HEK293 (cell line): ENCODE results near the gene DBH.
A peak's percentile ranks its signal among the peaks of the same experiment; 100 is the strongest.

ENCODE experiments used
- CTCF ChIA-PET: fragments of 350-600 bp; formaldehyde crosslinking; extraction: SDS; loops from one replicate; lab custom pipeline; 2021; ENCODE audit warnings: antibody characterized with exemption; lab: Yijun Ruan, JAX
- POLR2A ChIA-PET: fragments of 300-600 bp; formaldehyde crosslinking; extraction: SDS; loops from one replicate; lab custom pipeline; 2020; ENCODE audit warnings: antibody characterized with exemption, inconsistent platforms; lab: Yijun Ruan, JAX
- H3K27ac ChIP-seq: fragments of 200-500 bp; sonication (Bioruptor generic); 2 replicates; pipeline ENCODE4 v1.5.1; 2014; ENCODE audit warnings: low read depth, low read length, control low read depth, inconsistent platforms; ENCODE audit errors: extremely low read depth
- H3K36me3 ChIP-seq, 2 experiments: fragments of 200-500 bp in 1 of 2; sonication (Bioruptor generic) in 1 of 2; 1 replicate in 1 of 2; 2 replicates in 1 of 2; pipeline ENCODE4 v1.5.1; 2014 to 2017; ENCODE audit warnings: inconsistent platforms in 2 of 2, low read length in 2 of 2; ENCODE audit not compliant: control insufficient read depth in 2 of 2, insufficient read depth in 1 of 2
- H3K4me1 ChIP-seq: fragments of 200-500 bp; sonication (Bioruptor generic); 2 replicates; pipeline ENCODE4 v1.5.1; 2014; ENCODE audit warnings: mild to moderate bottlenecking, low read length, inconsistent platforms; ENCODE audit not compliant: control insufficient read depth, insufficient read depth
- H3K4me3 ChIP-seq: 2 replicates; pipeline ENCODE4 v1.5.1; 2011; ENCODE audit warnings: low read depth, mild to moderate bottlenecking, control low read depth, low read length, moderate library complexity
- H3K9me3 ChIP-seq: fragments of 200-500 bp; sonication (Bioruptor generic); 2 replicates; pipeline ENCODE4 v1.5.1; 2014; ENCODE audit warnings: low read depth, low read length, inconsistent platforms; ENCODE audit not compliant: control insufficient read depth, insufficient read depth
- AEBP2 ChIP-seq: fragments of 450-650 bp; formaldehyde crosslinking; IDR thresholded peaks from 2 replicates; pipeline ENCODE4 v1.5.1; 2016; ENCODE audit warnings: missing biosample characterization, missing genetic modification characterization, borderline replicate concordance
- GLI4 ChIP-seq: fragments of 450-650 bp; formaldehyde crosslinking; IDR thresholded peaks from 2 replicates; pipeline ENCODE4 v1.5.1; 2016; ENCODE audit warnings: missing biosample characterization, missing genetic modification characterization
- MYNN ChIP-seq: fragments of 450-650 bp; formaldehyde crosslinking; IDR thresholded peaks from 2 replicates; pipeline ENCODE4 v1.5.1; 2016; ENCODE audit warnings: missing biosample characterization, missing genetic modification characterization, borderline replicate concordance
- SP3 ChIP-seq: fragments of 450-650 bp; formaldehyde crosslinking; IDR thresholded peaks from 2 replicates; pipeline ENCODE4 v1.5.1; 2016; ENCODE audit warnings: missing biosample characterization, missing genetic modification characterization
- WT1 ChIP-seq: fragments of 450-650 bp; formaldehyde crosslinking; IDR thresholded peaks from 2 replicates; pipeline ENCODE4 v1.5.1; 2016; ENCODE audit warnings: missing biosample characterization, missing genetic modification characterization
- ZBTB48 ChIP-seq: fragments of 450-650 bp; formaldehyde crosslinking; IDR thresholded peaks from 2 replicates; pipeline ENCODE4 v1.5.1; 2016; ENCODE audit warnings: missing biosample characterization, missing genetic modification characterization
- ZNF112 ChIP-seq: fragments of 450-650 bp; formaldehyde crosslinking; IDR thresholded peaks from 2 replicates; pipeline ENCODE4 v1.5.0; 2017; ENCODE audit warnings: missing biosample characterization, missing genetic modification characterization
- ZNF19 ChIP-seq: fragments of 450-650 bp; formaldehyde crosslinking; IDR thresholded peaks from 2 replicates; pipeline ENCODE4; 2016; ENCODE audit warnings: missing biosample characterization, missing genetic modification characterization, low read depth
- ZNF223 ChIP-seq: fragments of 450-650 bp; formaldehyde crosslinking; IDR thresholded peaks from 2 replicates; pipeline ENCODE4 v1.5.1; 2016; ENCODE audit warnings: missing biosample characterization, missing genetic modification characterization
- ZNF239 ChIP-seq: fragments of 450-650 bp; formaldehyde crosslinking; IDR thresholded peaks from 2 replicates; pipeline ENCODE4 v1.5.1; 2016; ENCODE audit warnings: missing biosample characterization, missing genetic modification characterization
- ZNF24 ChIP-seq: fragments of 450-650 bp; formaldehyde crosslinking; IDR thresholded peaks from 2 replicates; pipeline ENCODE4 v1.5.1; 2016; ENCODE audit warnings: missing biosample characterization, missing genetic modification characterization
- ZNF654 ChIP-seq: fragments of 450-650 bp; formaldehyde crosslinking; IDR thresholded peaks from 2 replicates; pipeline ENCODE4 v1.5.1; 2016; ENCODE audit warnings: low read depth, missing biosample characterization, missing genetic modification characterization
- ZNF660 ChIP-seq: fragments of 450-650 bp; IDR thresholded peaks from 2 replicates; pipeline ENCODE4 v1.5.1; 2018; ENCODE audit warnings: missing biosample characterization, mild to moderate bottlenecking, missing genetic modification characterization
- ZNF76 ChIP-seq: fragments of 450-650 bp; formaldehyde crosslinking; IDR thresholded peaks from 2 replicates; pipeline ENCODE4; 2016; ENCODE audit warnings: low read depth, missing biosample characterization, missing genetic modification characterization, borderline replicate concordance
- TF ChIP-seq, protein P1 (sequence below): fragments of 450-650 bp; formaldehyde crosslinking; IDR thresholded peaks from 2 replicates; pipeline ENCODE4 v1.5.1; 2016; ENCODE audit warnings: missing biosample characterization, missing genetic modification characterization

The DBH gene

DNA sequence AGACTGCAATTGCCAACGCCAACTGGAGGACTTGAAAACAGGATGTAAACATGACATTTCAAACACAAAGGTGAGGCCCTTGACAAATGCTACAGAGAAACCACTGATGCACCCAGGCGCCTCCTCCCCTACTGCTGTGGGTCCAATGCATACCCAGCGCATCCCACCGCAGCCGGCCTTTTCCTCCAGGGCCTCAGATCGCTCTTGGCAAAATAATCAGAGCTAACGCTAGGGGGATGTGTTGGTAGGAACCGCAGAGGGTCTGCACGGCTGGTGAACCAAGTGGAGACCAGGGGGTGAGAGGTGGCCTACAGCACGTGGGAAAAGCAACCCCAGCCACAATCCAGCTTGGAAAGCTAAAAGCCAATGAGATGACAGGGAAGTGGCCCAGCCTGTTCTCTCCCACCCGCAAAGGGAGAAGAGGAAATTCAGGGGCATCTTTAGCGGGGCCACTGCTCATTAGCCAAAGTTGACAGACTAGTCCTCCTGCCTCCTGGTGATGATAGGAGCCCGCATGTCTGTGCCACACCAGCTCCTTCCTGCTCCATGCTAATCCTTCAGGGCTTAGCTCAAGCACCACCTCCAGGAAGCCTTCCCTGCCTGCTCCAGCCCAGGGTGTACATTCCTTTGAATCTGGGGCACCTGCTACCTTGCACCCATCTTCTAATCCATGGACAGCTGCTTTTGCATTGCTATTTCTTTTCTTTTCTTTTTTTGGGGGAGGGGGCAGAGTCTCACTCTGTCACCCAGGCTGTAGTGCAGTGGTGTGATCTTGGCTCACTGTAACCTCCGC is 32.8 kb upstream of the DBH start:
- CTCF ChIA-PET, result interaction anchor here (1.0 to 3.2 kb wide), 2 partner anchors 14 to 123 kb away, joined by 5 to 15 read pairs; no protein-coding TSS in a partner anchor
- Histone ChIP-seq H3K36me3 (no peaks in the 10 kb centered on the region), H3K4me3 (no peak overlapping the region), H3K27ac (no peak overlapping the region), H3K4me1 (no peaks in the 10 kb centered on the region), H3K9me3 (no peaks in the 10 kb centered on the region)
- TF ChIP-seq ZNF112 (tag by site-specific recombination), result no peak
- no peak for TF ChIP-seq AEBP2 (tag by site-specific recombination)
- TF ChIP-seq ZNF239 (tag by site-specific recombination), result no peak
- TF ChIP-seq SP3 (tag by site-specific recombination), result no peak
- TF ChIP-seq ZNF19 (tag by site-specific recombination), result no peak
- POLR2A ChIA-PET, result no interaction called here

GRCh38 chr9:133604214-133604613 is 31.9 kb upstream of the DBH start:
- H3K4me1 ChIP-seq, result no peaks in the 10 kb centered on the region
- TF ChIP-seq GLI4 (tag by site-specific recombination), result no peak
- peak; percentile 22; the same call in 1 of the 2 replicates for TF ChIP-seq ZNF654
- TF ChIP-seq MYNN (tag by site-specific recombination), result peak; percentile 79
- ChIA-PET CTCF (interaction anchor here (1.2 to 3.2 kb wide), 2 partner anchors 122 to 391 kb away, joined by 3 to 15 read pairs; no protein-coding TSS in a partner anchor), POLR2A (no interaction called here)
- H3K4me3 ChIP-seq, result no peak overlapping the region
- no peak overlapping the region for H3K27ac ChIP-seq
- H3K36me3 ChIP-seq, result no peaks in the 10 kb centered on the region
- H3K9me3 ChIP-seq, result no peaks in the 10 kb centered on the region

- H3K4me3 ChIP-seq, result no peak overlapping the region
- CTCF ChIA-PET, result interaction anchor here (0.9 to 3.2 kb wide), 4 partner anchors 14 to 390 kb away, joined by 3 to 15 read pairs (median 4); no protein-coding TSS in a partner anchor
- POLR2A ChIA-PET, result no interaction called here
- H3K27ac ChIP-seq, result no peak overlapping the region
- TF ChIP-seq ZBTB48, result no peak
- TF ChIP-seq ZNF76 (tag by site-specific recombination), result no peak
- no peak for TF ChIP-seq ZNF24
- TF ChIP-seq WT1 (tag by site-specific recombination), result no peak
- TF ChIP-seq ZNF223 (tag by site-specific recombination), result no peak
- no peak for TF ChIP-seq ZNF660 (tag by site-specific recombination)
- TF ChIP-seq, protein P1, sequence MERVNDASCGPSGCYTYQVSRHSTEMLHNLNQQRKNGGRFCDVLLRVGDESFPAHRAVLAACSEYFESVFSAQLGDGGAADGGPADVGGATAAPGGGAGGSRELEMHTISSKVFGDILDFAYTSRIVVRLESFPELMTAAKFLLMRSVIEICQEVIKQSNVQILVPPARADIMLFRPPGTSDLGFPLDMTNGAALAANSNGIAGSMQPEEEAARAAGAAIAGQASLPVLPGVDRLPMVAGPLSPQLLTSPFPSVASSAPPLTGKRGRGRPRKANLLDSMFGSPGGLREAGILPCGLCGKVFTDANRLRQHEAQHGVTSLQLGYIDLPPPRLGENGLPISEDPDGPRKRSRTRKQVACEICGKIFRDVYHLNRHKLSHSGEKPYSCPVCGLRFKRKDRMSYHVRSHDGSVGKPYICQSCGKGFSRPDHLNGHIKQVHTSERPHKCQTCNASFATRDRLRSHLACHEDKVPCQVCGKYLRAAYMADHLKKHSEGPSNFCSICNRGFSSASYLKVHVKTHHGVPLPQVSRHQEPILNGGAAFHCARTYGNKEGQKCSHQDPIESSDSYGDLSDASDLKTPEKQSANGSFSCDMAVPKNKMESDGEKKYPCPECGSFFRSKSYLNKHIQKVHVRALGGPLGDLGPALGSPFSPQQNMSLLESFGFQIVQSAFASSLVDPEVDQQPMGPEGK (tag by site-specific recombination), result no peak
- H3K36me3 ChIP-seq, result no peaks in the 10 kb centered on the region
- no peaks in the 10 kb centered on the region for H3K4me1 ChIP-seq
- H3K9me3 ChIP-seq, result no peaks in the 10 kb centered on the region
These were observed 31.3 kb upstream of the DBH start for GRCh38 chr9:133604856-133605255.
